Activated CD8-positive, alpha-beta memory T cell treated with anti-CD3 and anti-CD28 coated beads for 1 hour (primary cell): ENCODE measurements around the gene MYO7A.
A peak's percentile ranks its signal among the peaks of the same experiment; 100 is the strongest.

Source experiments
- DNase-seq, 2 donors: peaks; one replicate each; pipeline ENCODE4 v3.0.0-alpha.2; 2020; ENCODE audit warnings: low read depth in 1 of 2; ENCODE audit errors: extremely low read depth in 1 of 2

The MYO7A gene

DNA sequence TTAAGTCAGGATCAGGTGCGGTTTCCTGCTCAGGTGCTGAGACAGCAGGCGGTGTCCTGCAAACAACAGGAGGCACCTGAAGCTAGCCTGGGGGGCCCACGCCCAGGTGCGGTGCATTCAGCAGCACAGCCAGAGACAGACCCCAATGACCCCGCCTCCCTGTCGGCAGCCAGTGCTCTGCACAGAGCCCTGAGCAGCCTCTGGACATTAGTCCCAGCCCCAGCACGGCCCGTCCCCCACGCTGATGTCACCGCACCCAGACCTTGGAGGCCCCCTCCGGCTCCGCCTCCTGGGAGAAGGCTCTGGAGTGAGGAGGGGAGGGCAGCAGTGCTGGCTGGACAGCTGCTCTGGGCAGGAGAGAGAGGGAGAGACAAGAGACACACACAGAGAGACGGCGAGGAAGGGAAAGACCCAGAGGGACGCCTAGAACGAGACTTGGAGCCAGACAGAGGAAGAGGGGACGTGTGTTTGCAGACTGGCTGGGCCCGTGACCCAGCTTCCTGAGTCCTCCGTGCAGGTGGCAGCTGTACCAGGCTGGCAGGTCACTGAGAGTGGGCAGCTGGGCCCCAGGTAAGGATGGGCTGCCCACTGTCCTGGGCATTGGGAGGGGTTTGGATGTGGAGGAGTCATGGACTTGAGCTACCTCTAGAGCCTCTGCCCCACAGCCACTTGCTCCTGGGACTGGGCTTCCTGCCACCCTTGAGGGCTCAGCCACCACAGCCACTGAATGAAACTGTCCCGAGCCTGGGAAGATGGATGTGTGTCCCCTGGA, at the start of gene MYO7A:
TSS of gene MYO7A (plus strand) at position 327 of the 772 bp plus-strand sequence. CDS start 2,389 bp downstream, outside the sequence.
- DNase-seq: no peak

DNA sequence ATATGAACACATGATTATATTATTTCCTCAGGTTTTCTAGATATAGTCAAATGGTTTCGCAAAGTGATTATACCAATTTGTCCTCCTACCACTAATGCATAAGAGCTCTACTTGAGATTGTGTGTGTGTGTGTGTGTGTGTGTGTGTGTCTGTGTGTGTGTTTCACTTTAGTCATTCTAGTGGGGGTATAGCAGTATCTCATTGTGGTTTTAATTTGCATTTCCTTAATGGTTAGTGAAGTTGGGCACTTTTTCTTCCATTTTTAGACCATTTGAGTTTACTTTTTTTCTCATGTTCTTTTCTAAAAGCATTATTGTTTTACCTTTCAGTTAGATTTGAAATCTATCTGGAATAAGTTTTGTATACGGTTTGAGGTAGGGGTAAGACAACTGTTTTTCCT, 48.4 kb upstream of the MYO7A start:
- DNase-seq: no peak

DNA sequence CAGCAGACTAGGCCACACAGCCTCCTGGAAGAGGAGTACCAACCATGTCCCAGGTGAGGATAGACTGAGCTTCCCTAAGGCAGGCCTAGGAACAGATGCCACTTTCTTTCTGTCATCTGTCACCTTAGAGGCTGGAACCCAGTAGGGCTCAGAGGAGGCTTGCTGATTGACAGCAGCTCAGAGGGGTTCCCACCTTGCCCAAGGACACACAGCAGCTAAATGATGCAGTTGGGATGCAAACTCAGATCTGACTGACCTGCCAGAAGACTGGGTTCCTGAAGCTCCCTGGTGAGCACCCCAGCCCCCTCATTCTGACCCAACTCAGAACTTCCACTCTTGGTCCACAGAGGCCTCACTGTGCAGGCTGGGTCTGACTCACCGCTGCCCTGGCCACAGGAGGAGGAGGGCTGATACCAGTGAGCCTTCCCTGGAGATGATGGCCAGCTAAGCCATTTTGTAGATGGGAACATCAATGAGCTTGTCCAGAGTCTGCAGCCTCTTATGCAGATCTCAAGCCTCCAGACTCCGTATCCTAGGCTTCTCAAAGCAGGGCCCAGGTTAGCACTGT, 47.3 kb upstream of the MYO7A start:
- no peak for DNase-seq

DNA sequence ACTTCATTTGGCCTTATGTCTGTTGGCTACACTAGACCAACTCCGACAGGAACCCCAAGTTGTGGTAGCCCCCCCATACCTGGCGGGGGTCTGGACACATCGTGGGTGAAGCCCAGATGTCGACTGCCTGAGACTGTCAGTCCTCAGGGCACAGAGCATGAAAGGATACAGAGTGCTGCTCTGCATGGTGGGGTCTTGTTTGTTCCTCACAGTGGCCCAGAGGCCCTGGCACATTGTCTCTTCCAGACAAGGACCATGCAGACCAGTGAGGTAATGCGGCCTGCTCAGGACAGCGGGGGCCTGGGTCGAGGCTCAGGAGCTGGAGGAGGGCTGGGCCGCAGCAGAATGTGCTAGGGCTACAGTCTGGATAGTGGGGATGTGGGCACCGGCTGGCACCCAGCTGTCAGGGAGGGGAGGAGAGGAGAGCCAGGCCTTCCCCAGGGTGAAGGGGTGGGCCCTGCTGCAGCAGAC, 46.6 kb upstream of the MYO7A start:
- DNase-seq: no peak

- DNase-seq: no peak
Measured at GRCh38 chr11:77081976-77082836, 45.8 kb upstream of the MYO7A start.

GRCh38 chr11:77082838-77083565, 45.0 kb upstream of the MYO7A start:
- no peak for DNase-seq

- no peak for DNase-seq
Measured at GRCh38 chr11:77083566-77084245, 44.3 kb upstream of the MYO7A start.

DNA sequence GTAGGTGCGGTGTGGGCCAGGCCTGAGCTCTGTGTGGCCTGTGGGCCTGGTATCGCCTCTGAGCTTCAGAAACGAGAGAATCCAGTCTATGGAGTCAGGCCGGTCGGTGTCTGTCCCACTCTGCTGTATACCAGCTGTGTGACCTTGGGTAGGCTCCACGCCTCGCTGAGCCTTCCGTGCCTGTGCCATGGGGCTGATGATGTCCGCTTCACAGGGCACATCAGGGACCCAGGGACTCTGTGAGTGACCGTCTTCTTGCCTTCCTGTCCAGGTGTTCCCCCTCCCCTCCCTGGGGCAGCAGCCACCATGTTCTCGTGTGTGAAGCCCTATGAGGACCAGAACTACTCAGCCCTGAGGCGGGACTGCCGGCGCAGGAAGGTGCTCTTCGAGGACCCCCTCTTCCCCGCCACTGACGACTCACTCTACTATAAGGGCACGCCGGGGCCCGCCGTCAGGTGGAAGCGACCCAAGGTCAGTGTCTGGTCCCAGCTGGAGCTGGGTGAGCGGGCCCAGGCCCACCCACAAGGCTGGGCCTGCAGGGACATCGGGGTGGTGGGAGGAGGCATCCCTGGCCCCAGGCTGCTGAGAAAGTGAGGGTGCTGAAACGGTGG, 43.4 kb upstream of the MYO7A start:
- no peak for DNase-seq

DNA sequence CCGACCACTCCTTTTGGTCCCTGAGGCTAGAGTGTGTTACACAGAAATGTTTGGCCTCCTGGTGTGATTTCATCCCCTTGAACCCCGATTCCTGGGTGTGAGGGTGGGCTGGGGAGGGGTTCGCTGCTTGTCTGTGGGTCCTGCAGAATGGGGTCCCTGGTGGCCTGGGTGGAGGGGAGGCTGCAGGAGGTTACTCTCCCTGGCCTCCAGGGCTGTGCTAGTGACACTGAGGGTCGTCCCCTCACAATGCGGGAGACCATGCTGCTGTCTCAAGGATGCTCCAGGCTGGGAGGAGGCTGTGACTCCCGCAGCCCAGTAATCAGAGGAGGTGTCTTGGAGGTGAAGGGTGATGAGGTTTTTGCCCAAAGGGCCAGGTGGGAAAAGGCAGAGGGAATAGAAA, 42.4 kb upstream of the MYO7A start:
- no peak for DNase-seq

- DNase-seq: no peak
Measured at GRCh38 chr11:77086521-77087472, 41.2 kb upstream of the MYO7A start.

- DNase-seq: no peak
Measured at GRCh38 chr11:77087723-77088225, 40.3 kb upstream of the MYO7A start.

- DNase-seq: no peak
Measured at GRCh38 chr11:77088236-77089003, 39.6 kb upstream of the MYO7A start.

DNA sequence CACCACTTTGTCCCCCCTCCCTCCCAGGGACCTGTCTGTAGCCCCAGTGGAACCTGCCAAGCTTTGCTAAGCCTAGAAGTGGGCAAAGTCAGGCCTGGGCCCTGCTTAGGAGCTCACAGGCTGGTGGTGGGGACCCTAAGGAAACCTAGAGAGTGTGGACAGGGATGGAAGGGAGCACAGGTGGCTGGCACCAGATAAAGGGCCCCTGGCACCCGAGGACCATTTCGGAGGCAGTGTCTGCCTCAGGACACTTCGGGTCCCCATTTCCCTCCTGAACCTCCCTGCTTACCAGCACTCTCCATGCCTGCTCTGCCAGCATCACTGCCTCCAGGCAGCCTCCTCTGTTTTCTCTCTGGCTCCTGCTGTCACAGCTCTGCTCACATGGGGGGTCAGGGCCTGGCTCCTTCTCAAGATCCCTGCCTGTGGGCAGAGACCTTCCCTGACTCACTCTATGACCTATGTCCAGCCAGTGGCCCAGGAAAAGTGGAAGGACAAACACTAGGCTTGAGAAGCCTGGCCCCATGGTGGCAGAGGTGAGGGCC, 39.0 kb upstream of the MYO7A start:
- DNase-seq: no peak

GRCh38 chr11:77090046-77090372, 38.0 kb upstream of the MYO7A start:
- no peak for DNase-seq

- no peak for DNase-seq
Measured at GRCh38 chr11:77090373-77091111, 37.5 kb upstream of the MYO7A start.

GRCh38 chr11:77091146-77091940, 36.7 kb upstream of the MYO7A start:
- peak; percentile 50 to 66 for DNase-seq
